ENCODE measurements around the gene BST1.
"Not testable (repeated sequence)": the region's sequence is repeated elsewhere in the genome, so short reads cannot be mapped to it uniquely, and the experiment has no call there.

The BST1 gene

DNA sequence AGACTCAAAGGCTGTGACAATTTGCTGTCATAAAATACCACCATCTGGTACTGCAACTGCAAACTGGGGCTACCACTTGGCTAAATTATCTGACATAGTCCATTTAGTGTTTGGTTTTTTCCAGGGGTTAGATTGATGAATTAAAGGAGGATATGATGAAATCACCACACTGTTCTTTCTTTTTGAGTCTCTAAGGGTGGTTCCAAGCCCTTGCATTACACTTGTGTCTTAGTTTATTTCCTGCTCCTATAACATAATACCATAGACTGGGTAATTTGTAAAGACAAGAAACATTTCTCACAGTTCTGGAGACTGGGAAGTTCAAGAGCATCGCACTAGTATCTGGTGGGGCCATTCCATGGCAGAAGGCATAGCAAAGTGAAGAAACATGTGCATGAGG is 43.2 kb downstream of the BST1 start:
- no peak for DNase-seq (ENCODE audit: low read depth in 1 of 2, low spot score in 1 of 2)
- TF ChIP-seq JUND (IDR thresholded peaks at IDR 0.05; ENCODE audit: low read depth): no peak
- in situ Hi-C loops (cut with HindIII; ENCODE audit: low pct_unique_long_range_greater_than_20kb, low sequenced_read_pairs): no loop called here

DNA sequence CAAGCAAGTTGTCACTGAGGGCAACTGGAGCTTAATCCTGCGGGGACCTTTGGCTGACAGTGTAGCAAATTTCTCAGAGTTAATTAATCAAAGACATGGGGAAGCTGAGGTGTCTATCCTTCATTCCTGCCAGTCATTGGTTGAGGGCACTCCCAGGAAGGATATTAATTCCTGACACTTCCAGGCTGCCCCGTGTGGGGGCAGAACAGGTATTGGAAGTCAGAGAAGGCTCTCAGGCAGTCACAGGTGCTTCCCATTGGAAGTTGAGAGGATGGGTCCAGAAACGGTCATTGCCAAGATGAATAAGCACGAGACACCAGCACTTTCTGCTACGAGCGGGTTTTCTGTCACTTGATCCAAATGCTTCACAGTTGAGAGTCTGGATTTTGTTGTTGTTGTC is 46.1 kb downstream of the BST1 start:
- DNase-seq (ENCODE audit: low read depth in 1 of 2, low spot score in 1 of 2): no peak
- in situ Hi-C loops (cut with HindIII; ENCODE audit: low pct_unique_long_range_greater_than_20kb, low sequenced_read_pairs): no loop called here
- no peak for TF ChIP-seq JUND (IDR thresholded peaks at IDR 0.05; ENCODE audit: low read depth)

DNA sequence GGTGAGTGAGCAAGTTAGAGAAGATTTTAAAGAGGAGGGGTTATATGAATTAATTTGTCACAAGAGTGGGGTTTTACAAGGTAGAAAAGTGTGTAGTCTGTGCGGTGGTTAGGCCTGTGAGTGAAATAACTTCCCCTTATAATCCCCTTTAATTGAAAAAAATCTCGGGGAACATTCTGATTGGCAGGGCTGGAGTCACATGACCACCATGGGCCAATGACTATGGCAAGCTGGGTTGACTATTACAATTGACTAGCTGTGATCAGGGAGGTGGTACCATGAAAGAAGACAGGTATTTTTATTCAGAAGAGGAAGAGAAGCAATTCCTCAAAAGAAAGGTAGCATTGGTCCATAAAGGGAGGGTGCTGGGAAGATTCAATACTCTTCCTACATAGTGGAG is 48.3 kb downstream of the BST1 start:
- no peak for DNase-seq (ENCODE audit: low read depth in 1 of 2, low spot score in 1 of 2)
- in situ Hi-C loops (cut with HindIII; ENCODE audit: low pct_unique_long_range_greater_than_20kb, low sequenced_read_pairs): no loop called here
- TF ChIP-seq JUND (IDR thresholded peaks at IDR 0.05; ENCODE audit: low read depth): no peak

DNA sequence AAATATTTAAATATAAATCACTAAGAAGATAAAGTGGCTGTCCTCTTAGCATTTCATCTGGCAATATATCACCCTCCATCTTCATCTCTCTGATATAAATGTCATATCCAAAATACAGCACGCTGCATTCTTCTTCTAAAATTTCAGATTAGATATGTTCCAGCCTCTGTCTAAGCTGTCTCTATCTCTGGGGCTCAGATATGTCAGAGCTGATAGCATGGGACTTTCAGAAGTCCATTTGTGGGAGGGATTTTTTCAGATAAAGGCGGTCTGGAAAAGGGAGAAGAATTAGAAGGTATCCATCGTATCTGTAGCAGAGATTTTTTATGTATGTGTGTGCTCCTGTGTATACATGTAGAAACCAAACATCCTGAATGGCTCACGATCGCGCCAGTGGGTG is 50.2 kb downstream of the BST1 start:
- TF ChIP-seq JUND (IDR thresholded peaks at IDR 0.05; ENCODE audit: low read depth): no peak
- DNase-seq (ENCODE audit: low read depth in 1 of 2, low spot score in 1 of 2): no peak
- in situ Hi-C loops (cut with HindIII; ENCODE audit: low pct_unique_long_range_greater_than_20kb, low sequenced_read_pairs): no loop called here

DNA sequence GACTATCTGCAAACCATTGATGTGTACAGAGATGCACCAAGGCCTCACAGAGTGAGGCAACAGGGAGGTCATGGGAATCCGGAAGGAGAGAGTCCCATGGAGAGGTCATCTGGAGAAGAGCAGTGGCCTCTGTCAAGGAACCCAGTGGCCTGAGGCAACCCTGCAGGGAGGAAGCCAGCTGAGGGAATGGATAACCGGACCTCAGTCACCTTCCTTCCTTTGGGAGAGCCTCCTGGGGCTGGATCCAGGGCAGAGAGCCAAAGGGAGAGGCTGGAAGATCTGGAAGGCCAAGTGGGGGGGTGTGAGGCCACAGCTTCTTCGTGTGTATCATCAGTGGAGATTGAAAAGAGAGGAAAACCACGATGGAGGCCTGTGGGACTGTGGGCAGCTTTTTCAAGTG is 50.9 kb downstream of the BST1 start:
- in situ Hi-C loops (cut with HindIII; ENCODE audit: low pct_unique_long_range_greater_than_20kb, low sequenced_read_pairs): no loop called here
- DNase-seq (ENCODE audit: low read depth in 1 of 2, low spot score in 1 of 2): no peak
- no peak for TF ChIP-seq JUND (IDR thresholded peaks at IDR 0.05; ENCODE audit: low read depth)

DNA sequence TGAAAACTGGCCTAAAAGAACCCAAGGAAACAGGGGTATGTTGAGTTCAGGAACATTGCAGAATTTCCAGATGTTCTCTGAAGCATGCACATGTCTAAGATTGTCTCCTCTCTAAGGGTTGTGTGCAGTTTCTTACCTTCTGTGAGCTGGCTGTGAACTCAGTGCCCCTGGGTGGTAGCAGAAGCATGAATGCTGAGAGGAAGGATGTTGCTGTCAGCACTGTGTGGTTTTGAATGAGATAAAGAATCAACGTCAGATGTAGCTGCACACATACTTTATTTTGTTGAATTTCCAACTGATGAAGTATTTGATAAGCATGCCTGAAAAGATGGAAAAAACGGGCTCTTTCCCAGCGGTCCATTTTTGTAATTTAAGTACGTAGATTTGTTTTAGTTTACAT is 51.5 kb downstream of the BST1 start:
- DNase-seq (ENCODE audit: low read depth in 1 of 2, low spot score in 1 of 2): no peak
- TF ChIP-seq JUND (IDR thresholded peaks at IDR 0.05; ENCODE audit: low read depth): no peak
- in situ Hi-C loops (cut with HindIII; ENCODE audit: low pct_unique_long_range_greater_than_20kb, low sequenced_read_pairs): no loop called here

DNA sequence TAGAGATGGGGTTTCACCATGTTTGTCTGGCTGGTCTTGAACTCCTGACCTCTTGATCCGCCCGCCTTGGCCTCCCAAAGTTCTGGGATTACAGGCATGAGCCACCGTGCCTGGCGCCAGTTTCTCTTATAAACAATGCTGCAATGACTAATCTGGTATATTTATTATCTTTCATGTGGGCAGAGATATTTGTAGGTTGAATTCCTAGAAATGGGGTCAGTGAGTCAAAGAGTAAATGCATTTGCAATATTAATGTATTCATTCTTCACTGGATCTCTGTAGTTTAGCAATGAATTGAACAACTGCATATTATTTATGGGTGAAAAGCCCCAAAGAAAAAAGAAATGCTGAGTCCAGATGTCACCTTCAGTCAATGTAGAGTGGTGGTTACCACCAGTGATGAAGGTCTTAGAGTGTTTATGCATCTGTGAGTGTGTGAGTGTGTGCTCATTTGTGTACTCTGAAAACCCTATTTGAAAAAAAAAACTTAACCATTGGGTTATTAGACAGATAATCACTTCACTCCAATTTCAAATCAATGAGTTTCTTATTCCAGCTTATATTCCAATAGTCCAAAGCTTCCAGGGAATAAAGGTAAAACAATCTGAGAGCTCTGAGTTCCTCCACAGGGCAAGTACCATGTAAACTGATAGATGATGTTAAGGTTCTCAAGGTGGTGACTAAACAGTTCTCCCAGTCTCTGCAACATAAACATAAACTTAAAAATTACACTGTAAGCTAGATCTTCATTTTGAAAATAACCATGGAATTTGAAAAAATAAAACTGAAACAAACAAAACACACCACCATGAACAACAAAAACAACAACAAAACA is 52.7 kb downstream of the BST1 start:
- DNase-seq (ENCODE audit: low read depth in 1 of 2, low spot score in 1 of 2): no peak
- in situ Hi-C loops (cut with HindIII; ENCODE audit: low pct_unique_long_range_greater_than_20kb, low sequenced_read_pairs): no loop called here
- no peak for TF ChIP-seq JUND (IDR thresholded peaks at IDR 0.05; ENCODE audit: low read depth)

DNA sequence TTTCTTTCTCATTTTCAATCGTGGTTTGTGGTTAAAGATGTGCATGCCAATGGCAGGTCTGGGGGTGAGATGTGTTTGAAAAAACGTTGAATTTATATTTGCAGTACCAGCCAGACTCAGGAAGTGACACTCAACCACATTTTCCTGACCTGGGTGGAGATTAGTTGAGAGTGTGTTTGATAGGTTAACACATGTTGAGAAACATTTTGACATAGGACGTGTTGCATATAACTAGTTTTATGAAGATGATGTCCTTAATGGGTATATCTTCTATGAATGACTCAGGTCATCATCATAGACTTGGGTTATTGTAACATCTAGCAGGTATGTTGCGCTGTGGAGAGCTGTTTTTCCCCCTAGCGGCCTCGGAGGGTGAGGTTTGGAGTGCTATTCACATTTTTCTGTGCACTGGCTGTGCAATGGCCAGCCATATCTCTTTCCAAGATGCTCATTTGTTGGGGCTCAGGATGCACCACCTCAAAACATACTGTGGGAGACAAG is 53.5 kb downstream of the BST1 start:
- TF ChIP-seq JUND (IDR thresholded peaks at IDR 0.05; ENCODE audit: low read depth): no peak
- DNase-seq (ENCODE audit: low read depth in 1 of 2, low spot score in 1 of 2): peak in 1 of 2 experiments; percentile 41
- in situ Hi-C loops (cut with HindIII; ENCODE audit: low pct_unique_long_range_greater_than_20kb, low sequenced_read_pairs): no loop called here

DNA sequence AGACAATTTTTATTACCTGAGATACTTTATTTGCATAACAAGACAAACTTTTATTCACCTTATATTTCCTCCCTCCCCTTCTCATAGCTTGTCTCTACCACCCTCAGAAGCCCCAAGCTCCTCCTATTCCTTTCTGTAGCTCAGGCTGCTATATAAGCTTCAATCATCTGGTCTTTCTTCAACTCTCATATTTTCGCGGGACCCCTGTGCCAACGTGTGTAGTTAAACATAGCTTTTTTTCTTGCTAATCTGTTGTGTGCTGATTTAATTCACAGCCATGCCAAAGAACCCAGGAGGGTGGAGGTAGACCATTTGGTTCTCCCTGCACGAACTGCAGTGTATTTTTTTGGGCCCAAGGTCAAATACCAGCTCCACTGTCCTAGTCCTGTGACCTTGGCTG is 54.2 kb downstream of the BST1 start:
- TF ChIP-seq JUND (IDR thresholded peaks at IDR 0.05; ENCODE audit: low read depth): no peak
- in situ Hi-C loops (cut with HindIII; ENCODE audit: low pct_unique_long_range_greater_than_20kb, low sequenced_read_pairs): no loop called here

DNA sequence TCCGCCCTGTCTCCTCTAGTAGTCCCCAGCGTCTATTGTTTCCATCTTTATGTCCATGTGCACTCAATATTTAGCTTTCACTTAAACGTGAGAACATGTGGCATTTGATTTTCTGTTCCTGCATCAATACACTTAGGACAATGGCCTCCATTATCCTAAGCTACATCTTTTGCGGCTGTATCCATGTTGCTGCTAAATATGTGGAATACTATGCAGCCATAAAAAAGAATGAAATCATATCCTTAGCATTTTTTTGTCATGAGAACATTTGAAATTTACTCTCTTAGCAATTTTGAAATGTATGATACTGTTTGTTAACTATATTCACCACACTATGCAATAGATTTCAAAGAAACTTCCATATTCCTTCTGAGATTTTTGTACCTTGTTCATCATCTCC is 55.4 kb downstream of the BST1 start:
- TF ChIP-seq JUND (IDR thresholded peaks at IDR 0.05; ENCODE audit: low read depth): no peak
- in situ Hi-C loops (cut with HindIII; ENCODE audit: low pct_unique_long_range_greater_than_20kb, low sequenced_read_pairs): no loop called here
- no peak for DNase-seq (ENCODE audit: low read depth in 1 of 2, low spot score in 1 of 2)

More for the DNA sequence above, 54.2 kb downstream of the BST1 start:
- no peak for DNase-seq (ENCODE audit: low read depth in 1 of 2, low spot score in 1 of 2)

DNA sequence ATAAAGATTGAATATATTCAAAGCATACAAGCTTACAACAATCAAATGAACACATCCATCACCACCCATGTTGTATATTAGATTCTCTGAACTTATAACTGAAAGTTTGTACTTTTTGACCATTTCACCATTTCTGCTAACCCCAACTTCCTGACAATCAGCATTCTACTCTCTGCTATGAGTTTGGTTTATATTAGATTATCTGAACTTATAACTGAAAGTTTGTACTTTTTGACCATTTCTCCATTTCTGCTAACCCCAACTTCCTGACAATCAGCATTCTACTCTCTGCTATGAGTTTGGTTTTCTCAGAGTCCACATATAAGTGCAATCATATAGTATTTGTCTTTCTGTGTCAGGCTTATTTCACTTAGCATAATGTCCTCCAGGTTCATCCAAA is 59.6 kb downstream of the BST1 start:
- DNase-seq (ENCODE audit: low read depth in 1 of 2, low spot score in 1 of 2); in situ Hi-C loops (cut with HindIII; ENCODE audit: low pct_unique_long_range_greater_than_20kb, low sequenced_read_pairs): not testable (repeated sequence)

DNA sequence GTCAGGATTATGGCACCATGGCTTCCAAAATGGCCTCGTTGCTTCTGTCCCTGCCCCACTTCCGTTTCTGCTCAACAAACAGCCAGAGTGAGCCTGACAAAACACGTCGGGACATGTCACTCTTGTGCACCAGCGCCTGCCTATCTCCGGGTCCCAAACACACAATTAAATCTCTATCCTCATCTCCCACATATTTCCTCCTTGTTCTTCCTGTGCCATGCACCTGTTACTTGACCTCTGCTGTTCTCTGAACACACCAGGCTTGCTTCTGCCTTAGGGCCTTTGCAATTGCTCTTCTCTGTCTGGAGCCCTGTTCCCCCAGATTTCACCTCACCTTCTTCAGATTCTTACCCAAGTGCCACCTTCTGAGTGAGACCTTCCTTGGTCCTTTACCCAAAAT is 62.5 kb downstream of the BST1 start:
- peak in 1 of 2 experiments; percentile 7 for DNase-seq (ENCODE audit: low read depth in 1 of 2, low spot score in 1 of 2)
- in situ Hi-C loops (cut with HindIII; ENCODE audit: low pct_unique_long_range_greater_than_20kb, low sequenced_read_pairs): no loop called here
- TF ChIP-seq JUND (IDR thresholded peaks at IDR 0.05; ENCODE audit: low read depth): no peak

DNA sequence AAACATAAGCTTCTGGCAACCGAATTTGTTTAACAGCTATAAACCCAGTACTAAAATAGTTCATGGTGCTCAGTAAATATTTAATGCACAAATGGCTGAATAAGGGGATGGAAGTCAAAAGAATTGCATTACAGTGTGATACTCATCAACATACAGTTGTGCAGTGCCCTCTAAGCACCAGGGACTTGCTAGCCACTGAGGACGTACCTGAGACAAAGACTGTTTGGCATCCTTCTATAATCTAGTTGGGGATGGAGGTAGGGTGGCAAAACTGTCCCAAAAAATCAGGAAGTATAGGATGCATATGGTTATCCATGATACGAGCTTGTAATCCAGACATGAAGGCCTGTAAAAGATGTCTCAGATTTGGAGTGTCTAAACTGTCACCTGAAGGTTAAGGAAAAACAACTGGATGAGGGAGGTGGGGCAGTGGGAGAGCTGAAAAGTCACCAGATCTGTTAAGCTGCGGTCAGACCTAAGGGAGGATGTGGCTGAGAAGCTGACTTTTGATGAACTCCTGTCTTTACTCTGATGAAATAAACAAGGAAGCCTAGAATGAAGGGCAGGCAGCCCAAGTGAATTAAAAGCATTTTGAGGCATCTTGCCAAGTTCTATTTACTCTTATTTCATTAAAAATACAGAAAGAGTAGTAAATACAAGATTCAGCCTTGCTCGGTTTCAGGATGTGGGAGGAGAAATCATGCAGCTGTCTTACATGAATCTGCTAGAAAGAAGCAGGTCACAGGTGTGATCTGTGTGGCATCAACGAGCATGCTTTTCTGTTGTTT is 63.2 kb downstream of the BST1 start:
- DNase-seq (ENCODE audit: low read depth in 1 of 2, low spot score in 1 of 2): no peak
- in situ Hi-C loops (cut with HindIII; ENCODE audit: low pct_unique_long_range_greater_than_20kb, low sequenced_read_pairs): no loop called here
- TF ChIP-seq JUND (IDR thresholded peaks at IDR 0.05; ENCODE audit: low read depth): no peak

Data from T47D (cell line).